ENCODE results near the gene HES6.

DNA sequence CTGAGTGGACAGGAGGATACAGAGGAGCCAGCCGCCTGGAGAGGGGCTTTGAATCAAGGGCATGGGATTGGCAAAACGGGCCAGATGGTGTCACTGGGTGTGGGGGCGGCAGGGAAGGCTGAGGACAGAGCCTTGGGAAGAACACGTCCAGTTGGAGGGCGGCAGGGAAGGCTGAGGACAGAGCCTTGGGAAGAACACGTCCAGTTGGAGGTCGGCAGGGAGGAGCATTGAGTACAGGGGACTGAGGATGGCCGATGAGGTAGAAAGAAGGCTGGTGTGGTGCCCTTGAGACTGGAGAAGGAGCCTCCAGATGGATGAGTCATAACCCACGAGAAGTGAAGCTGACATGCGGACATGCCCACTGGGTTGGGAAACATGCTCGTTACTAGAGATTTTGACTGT is 4.5 kb downstream of the HES6 start:
- TF ChIP-seq, protein P1, sequence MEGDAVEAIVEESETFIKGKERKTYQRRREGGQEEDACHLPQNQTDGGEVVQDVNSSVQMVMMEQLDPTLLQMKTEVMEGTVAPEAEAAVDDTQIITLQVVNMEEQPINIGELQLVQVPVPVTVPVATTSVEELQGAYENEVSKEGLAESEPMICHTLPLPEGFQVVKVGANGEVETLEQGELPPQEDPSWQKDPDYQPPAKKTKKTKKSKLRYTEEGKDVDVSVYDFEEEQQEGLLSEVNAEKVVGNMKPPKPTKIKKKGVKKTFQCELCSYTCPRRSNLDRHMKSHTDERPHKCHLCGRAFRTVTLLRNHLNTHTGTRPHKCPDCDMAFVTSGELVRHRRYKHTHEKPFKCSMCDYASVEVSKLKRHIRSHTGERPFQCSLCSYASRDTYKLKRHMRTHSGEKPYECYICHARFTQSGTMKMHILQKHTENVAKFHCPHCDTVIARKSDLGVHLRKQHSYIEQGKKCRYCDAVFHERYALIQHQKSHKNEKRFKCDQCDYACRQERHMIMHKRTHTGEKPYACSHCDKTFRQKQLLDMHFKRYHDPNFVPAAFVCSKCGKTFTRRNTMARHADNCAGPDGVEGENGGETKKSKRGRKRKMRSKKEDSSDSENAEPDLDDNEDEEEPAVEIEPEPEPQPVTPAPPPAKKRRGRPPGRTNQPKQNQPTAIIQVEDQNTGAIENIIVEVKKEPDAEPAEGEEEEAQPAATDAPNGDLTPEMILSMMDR (conservative IDR thresholded peaks at IDR 0.05; ENCODE audit: low read length): no peak
- no peak for TF ChIP-seq EZH2phosphoT487 (IDR thresholded peaks at IDR 0.05; ENCODE audit: borderline replicate concordance)

Data from Loucy (cell line).